Endothelial cell of umbilical vein (primary cell): Measurements from ENCODE around the gene TAF11L11. TPM values are rescaled to one million over a fixed set of nuclear protein-coding genes. Genes with fewer than 3 reads are reported as not detected.

Experiments used
- BruUV-seq: library from RNA; stranded (reverse); fragments of 400-500 nt; replicated peaks from 2 replicates; lab custom pipeline; 2021; lab: Mats Ljungman, UMichigan
- CTCF ChIA-PET: fragments of 300-600, 350-600 bp; sonication (Branson Sonifier 250); formaldehyde crosslinking; loops from one replicate; lab custom pipeline; 2021; ENCODE audit warnings: antibody characterized with exemption, inconsistent platforms; lab: Charles Lee
- POLR2A ChIA-PET: fragments of 300-600, 350-600 bp; sonication (Branson Sonifier 250); formaldehyde crosslinking; loops from one replicate; lab custom pipeline; 2021; ENCODE audit warnings: antibody characterized with exemption, inconsistent platforms; lab: Charles Lee
- DNase-seq: peaks from one replicate; pipeline ENCODE4 v3.0.0-alpha.2; 2011; ENCODE audit warnings: low read depth, low spot score
- FAIRE-seq: peaks from 2 replicates; lab custom pipeline; 2011; peaks lifted over from hg19 to GRCh38; lab: Jason Lieb, UNC
- H2AFZ ChIP-seq: 2 replicates; pipeline ENCODE4 v1.6.0; 2012; ENCODE audit warnings: low read depth, low read length, control low read depth, inconsistent platforms
- H3K27ac ChIP-seq: 2 replicates; pipeline ENCODE4 v1.5.1; 2011; ENCODE audit warnings: low read depth, mild to moderate bottlenecking, control low read depth, low read length, moderate library complexity; ENCODE audit not compliant: insufficient read depth
- H3K27me3 ChIP-seq, 2 experiments: 2 replicates each; pipeline versions ENCODE4 v1.6.0 to v1.6.1; 2011; ENCODE audit warnings: low read length in 2 of 2, mixed read lengths in 1 of 2; ENCODE audit not compliant: control insufficient read depth in 2 of 2, insufficient read depth in 2 of 2
- H3K36me3 ChIP-seq, 2 experiments: 2 replicates in 1 of 2; 3 replicates in 1 of 2; pipeline ENCODE4 v1.5.1; 2011; ENCODE audit warnings: low read length in 2 of 2, mild to moderate bottlenecking in 1 of 2, moderate library complexity in 1 of 2; ENCODE audit not compliant: control insufficient read depth in 2 of 2, insufficient read depth in 2 of 2; ENCODE audit errors: extremely low read depth in 1 of 2
- H3K4me1 ChIP-seq: 3 replicates; pipeline ENCODE4 v1.5.1; 2011; ENCODE audit warnings: mild to moderate bottlenecking, low read length; ENCODE audit not compliant: control insufficient read depth, insufficient read depth; ENCODE audit errors: extremely low read depth
- H3K4me2 ChIP-seq: 2 replicates; pipeline ENCODE4 v1.6.1; 2011; ENCODE audit warnings: low read length, control low read depth, mixed read lengths; ENCODE audit not compliant: insufficient read depth
- H3K4me3 ChIP-seq, 3 experiments: fragments of 200-600 bp in 1 of 3; sonication (generic), shearing (Covaris generic) in 1 of 3; replicated peaks in 1 of 3; 2 replicates each; pipeline ENCODE4 v1.5.1; 2011 to 2016; ENCODE audit warnings: control low read depth in 3 of 3, low read length in 3 of 3, mild to moderate bottlenecking in 2 of 3, inconsistent platforms in 1 of 3, low read depth in 1 of 3, moderate library complexity in 1 of 3; ENCODE audit not compliant: insufficient read depth in 1 of 3
- H3K79me2 ChIP-seq: 2 replicates; pipeline ENCODE4 v1.6.0; 2012; ENCODE audit warnings: low read length, inconsistent platforms; ENCODE audit not compliant: control insufficient read depth, insufficient read depth
- H3K9ac ChIP-seq: replicated peaks from 2 replicates; pipeline ENCODE3; 2011; ENCODE audit warnings: low read length, control low read depth; ENCODE audit not compliant: insufficient read depth; ENCODE audit errors: extremely low read depth
- H3K9me1 ChIP-seq: replicated peaks from 3 replicates; pipeline ENCODE4 v1.6.0; 2011; ENCODE audit warnings: mild to moderate bottlenecking, low read length; ENCODE audit not compliant: control insufficient read depth, insufficient read depth; ENCODE audit errors: extremely low read depth
- H3K9me3 ChIP-seq: replicated peaks from 2 replicates; pipeline ENCODE4 v1.5.1; 2012; ENCODE audit warnings: low read length, inconsistent platforms; ENCODE audit not compliant: control insufficient read depth, insufficient read depth
- H4K20me1 ChIP-seq: replicated peaks from 2 replicates; pipeline ENCODE3; 2011; ENCODE audit warnings: mild to moderate bottlenecking, low read length; ENCODE audit not compliant: control insufficient read depth, insufficient read depth; ENCODE audit errors: extremely low read depth
- CTCF ChIP-seq, 2 donors: IDR thresholded peaks; 1 replicate in 1 of 2; 2 replicates in 1 of 2; pipeline ENCODE4 v1.5.1; 2011; ENCODE audit warnings: low read length in 2 of 2, mild to moderate bottlenecking in 2 of 2, moderate library complexity in 2 of 2, control low read depth in 1 of 2, inconsistent platforms in 1 of 2, low read depth in 1 of 2; ENCODE audit not compliant: insufficient read depth in 1 of 2; ENCODE audit errors: extremely low read depth in 1 of 2
- EZH2 ChIP-seq: IDR thresholded peaks from 2 replicates; pipeline ENCODE4 v1.6.1; 2012; ENCODE audit warnings: borderline replicate concordance, low read depth, mild to moderate bottlenecking, moderate library complexity, low read length, inconsistent platforms; ENCODE audit not compliant: severe bottlenecking
- FOS ChIP-seq: IDR thresholded peaks from 2 replicates; pipeline ENCODE4 v1.6.1; 2011; ENCODE audit warnings: mild to moderate bottlenecking, low read length, moderate library complexity, borderline replicate concordance; ENCODE audit not compliant: insufficient read depth
- GATA2 ChIP-seq: IDR thresholded peaks from 2 replicates; pipeline ENCODE4 v1.7.0; 2011; ENCODE audit warnings: low read depth, mild to moderate bottlenecking, moderate library complexity, mixed read lengths, low read length; ENCODE audit not compliant: insufficient read length, insufficient read depth
- JUN ChIP-seq: IDR thresholded peaks from 2 replicates; pipeline ENCODE4 v1.6.1; 2011; ENCODE audit warnings: borderline replicate concordance, low read depth; ENCODE audit not compliant: insufficient read length, insufficient read depth
- MAX ChIP-seq: IDR thresholded peaks from 2 replicates; pipeline ENCODE4 v1.6.1; 2011; ENCODE audit not compliant: insufficient read depth, insufficient read length
- MYC ChIP-seq: IDR thresholded peaks from one replicate; pipeline ENCODE4 v1.6.1; 2011; ENCODE audit warnings: mild to moderate bottlenecking, low read depth, low read length
- POLR2A ChIP-seq: IDR thresholded peaks from 2 replicates; pipeline ENCODE4 v1.6.1; 2012; ENCODE audit warnings: low read depth, mild to moderate bottlenecking, control low read depth, low read length
- POLR2AphosphoS5 ChIP-seq: IDR thresholded peaks from 2 replicates; pipeline ENCODE4 v1.6.1; 2012; ENCODE audit warnings: low read depth, mild to moderate bottlenecking, control low read depth, low read length, moderate library complexity; ENCODE audit not compliant: insufficient read depth
- dilution Hi-C: fragments of 300-500 bp; cut with MboI; formaldehyde crosslinking; loops from one replicate; pipeline ENCODE4 v1.15.0; 2019; ENCODE audit warnings: low sequenced_read_pairs; ENCODE audit not compliant: extremely low pct_ligation_motif_present
- intact Hi-C: fragments of 100-400 bp; cut with micrococcal nuclease; formaldehyde crosslinking; loops from one replicate; pipeline ENCODE4 v1.10.0; 2022
- polyA plus RNA-seq, 4 experiments: library from polyadenylated mRNA; depleted of rRNA in 3 of 4; stranded (reverse) in 3 of 4; unstranded in 1 of 4; fragments of >200 nt; gene quantifications; 2 replicates each; pipeline versions ENCODE4 v1.2.1 to v1.2.3, GENCODE V29; 2011 to 2012; ENCODE audit warnings: missing spikeins in 1 of 4
- total RNA-seq: library from RNA; stranded (reverse); gene quantifications from 2 replicates; pipeline ENCODE4 v1.2.3, GENCODE V29; 2021

TAF11L11 gene
- total and polyA plus RNA-seq, 2 donors (not counting 3 experiments of a cell fraction or from before 2014, with no cell fraction given), result not detected

GRCh38 chr5:17619354-17619753, 15.4 kb downstream of the TAF11L11 start:
- TF ChIP-seq POLR2AphosphoS5 (no peak), JUN (no peak), MAX (no peak), GATA2 (no peak), MYC (no peak), CTCF (IDR thresholded peaks at IDR 0.05; ENCODE audit: extremely low read depth in 1 of 2, insufficient read depth in 1 of 2, low read depth in 1 of 2, low read length in 2 of 2) (no peak), POLR2A (no peak), FOS (no peak), EZH2 (no peak)
- Histone ChIP-seq H3K9me1 (no peaks in the 10 kb centered on the region), H3K79me2 (no peaks in the 10 kb centered on the region), H3K4me2 (no peak overlapping the region), H3K36me3 (no peaks in the 10 kb centered on the region), H4K20me1 (no peaks in the 10 kb centered on the region), H3K27me3 (no peaks in the 10 kb centered on the region), H2AFZ (no peak overlapping the region), H3K27ac (no peak overlapping the region), H3K9ac (no peak overlapping the region), H3K4me1 (no peaks in the 10 kb centered on the region), H3K4me3 (no peak overlapping the region), H3K9me3 (no peaks in the 10 kb centered on the region)
- no peak for FAIRE-seq
- CTCF ChIA-PET, result no interaction called here
- POLR2A ChIA-PET, result no interaction called here
- intact Hi-C loops, result no loop called here
- no peak for DNase-seq
- BruUV-seq, result no TSS peak
- dilution Hi-C loops, result no loop called here
